HepG2 (cell line): Measurements from ENCODE around the gene PIGZ.

Source experiments
- ASH2L ChIP-seq: fragments of 300-600, 200-600 bp; sonication (generic); IDR thresholded peaks from 2 replicates; pipeline ENCODE4 v1.7.0; 2017; ENCODE audit warnings: low read depth, mild to moderate bottlenecking, moderate library complexity, mixed read lengths, low read length; ENCODE audit not compliant: insufficient read length
- ATF1 ChIP-seq: IDR thresholded peaks from 2 replicates; pipeline ENCODE4 v1.6.1; 2016; ENCODE audit warnings: mild to moderate bottlenecking, control low read depth
- CREBL2 ChIP-seq: sonication (generic); formaldehyde crosslinking; IDR thresholded peaks from 2 replicates; pipeline ENCODE4 v1.8.1; 2023; ENCODE audit warnings: missing genetic modification reagents, mild to moderate bottlenecking, borderline replicate concordance
- CTCF ChIP-seq: sonication (generic); formaldehyde crosslinking; IDR thresholded peaks from 2 replicates; pipeline ENCODE4 v1.5.0; 2020; ENCODE audit warnings: mild to moderate bottlenecking, missing genetic modification reagents, moderate library complexity
- NBN ChIP-seq: fragments of 450-650 bp; conservative IDR thresholded peaks from 2 replicates; pipeline ENCODE4 v1.6.1; 2017
- POLR2A ChIP-seq, 2 experiments: IDR thresholded peaks; 2 replicates each; pipeline ENCODE4 v1.6.1; 2011; ENCODE audit warnings: low read depth in 2 of 2, low read length in 2 of 2, mild to moderate bottlenecking in 1 of 2, moderate library complexity in 1 of 2; ENCODE audit not compliant: insufficient read depth in 1 of 2
- SKIL ChIP-seq: sonication (generic); formaldehyde crosslinking; IDR thresholded peaks from 2 replicates; pipeline ENCODE4 v1.8.0; 2022; ENCODE audit warnings: missing genetic modification reagents, mild to moderate bottlenecking, moderate library complexity, borderline replicate concordance
- TEAD3 ChIP-seq: optimal IDR thresholded peaks from 2 replicates; pipeline ENCODE3; 2016; ENCODE audit warnings: borderline replicate concordance
- ZNF292 ChIP-seq: sonication (generic); formaldehyde crosslinking; IDR thresholded peaks from 2 replicates; pipeline ENCODE4 v1.8.1; 2022; ENCODE audit warnings: mild to moderate bottlenecking, low read depth, missing genetic modification reagents, borderline replicate concordance
- ZNF510 ChIP-seq: sonication (generic); formaldehyde crosslinking; IDR thresholded peaks from 2 replicates; pipeline ENCODE4 v1.4.0; 2020; ENCODE audit warnings: low read depth, mild to moderate bottlenecking, missing genetic modification reagents
- ZNF550 ChIP-seq: sonication (generic); formaldehyde crosslinking; IDR thresholded peaks from 2 replicates; pipeline ENCODE4 v1.4.0; 2020; ENCODE audit warnings: mild to moderate bottlenecking, missing genetic modification reagents, borderline replicate concordance
- TF ChIP-seq, protein P1 (sequence below): conservative IDR thresholded peaks from 2 replicates; pipeline ENCODE4 v1.6.1; 2018; ENCODE audit warnings: missing genetic modification reagents

DNA sequence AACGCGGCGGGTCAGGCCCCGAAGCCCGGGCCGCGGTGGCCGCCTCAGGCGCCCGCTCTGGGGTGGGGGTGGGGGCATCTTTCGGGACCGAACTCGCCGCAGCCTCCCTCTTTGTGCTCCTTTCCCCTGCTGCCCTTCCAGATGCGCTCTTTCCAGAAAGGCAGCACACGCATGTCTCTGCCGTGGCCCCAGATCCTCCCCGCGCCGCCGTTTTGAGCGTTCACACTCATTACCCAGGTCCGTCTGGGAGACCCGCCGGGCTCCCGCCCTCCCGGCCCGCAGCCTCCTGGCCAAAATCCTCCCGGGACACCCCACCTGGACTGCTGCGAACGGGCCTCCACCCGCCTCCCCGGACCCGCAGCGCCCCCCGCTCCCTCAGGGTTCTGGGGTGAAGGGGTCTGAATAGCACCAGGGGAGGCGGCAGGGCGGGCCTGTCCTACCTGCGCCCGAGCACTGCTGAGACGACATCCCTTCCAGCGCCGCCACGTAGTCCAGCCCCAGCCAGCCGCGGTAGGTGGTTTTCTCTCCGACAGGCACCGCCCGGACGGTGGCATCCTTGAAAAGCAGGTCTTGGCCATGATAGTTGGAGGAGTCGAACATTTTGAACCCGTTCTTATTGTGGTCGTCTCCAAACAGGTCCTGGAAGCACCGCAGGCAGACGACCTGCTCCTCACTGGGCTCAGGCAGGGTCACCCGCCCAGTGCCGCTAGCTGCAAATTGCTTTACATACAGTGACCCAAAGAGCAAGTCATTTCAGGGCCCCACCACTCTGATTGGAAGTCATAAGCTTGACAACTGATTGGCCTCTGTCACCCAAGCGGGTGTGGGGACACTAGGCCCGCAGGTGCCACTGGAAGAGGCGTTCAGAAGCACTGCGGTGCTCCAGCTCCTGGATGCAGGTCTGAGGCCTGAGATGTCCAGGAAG is 35.1 kb upstream of the PIGZ start:
- TF ChIP-seq ATF1 (CRISPR knock-in tag) (no peak), TEAD3 (CRISPR knock-in tag) (no peak), CREBL2 (no peak), ZNF292 (CRISPR knock-in tag) (no peak), ZNF550 (CRISPR knock-in tag) (no peak), CTCF (peak; percentile 12; the same call in 1 of the 2 replicates), NBN (no peak), ASH2L (no peak), POLR2A (IDR thresholded peaks at IDR 0.05; ENCODE audit: insufficient read depth in 1 of 2, low read depth in 2 of 2, low read length in 2 of 2) (peak in 1 of 2 experiments; percentile 74; a peak in 3 of 4 replicates), SKIL (CRISPR knock-in tag) (no peak), ZNF510 (CRISPR knock-in tag) (no peak)
- TF ChIP-seq, protein P1, sequence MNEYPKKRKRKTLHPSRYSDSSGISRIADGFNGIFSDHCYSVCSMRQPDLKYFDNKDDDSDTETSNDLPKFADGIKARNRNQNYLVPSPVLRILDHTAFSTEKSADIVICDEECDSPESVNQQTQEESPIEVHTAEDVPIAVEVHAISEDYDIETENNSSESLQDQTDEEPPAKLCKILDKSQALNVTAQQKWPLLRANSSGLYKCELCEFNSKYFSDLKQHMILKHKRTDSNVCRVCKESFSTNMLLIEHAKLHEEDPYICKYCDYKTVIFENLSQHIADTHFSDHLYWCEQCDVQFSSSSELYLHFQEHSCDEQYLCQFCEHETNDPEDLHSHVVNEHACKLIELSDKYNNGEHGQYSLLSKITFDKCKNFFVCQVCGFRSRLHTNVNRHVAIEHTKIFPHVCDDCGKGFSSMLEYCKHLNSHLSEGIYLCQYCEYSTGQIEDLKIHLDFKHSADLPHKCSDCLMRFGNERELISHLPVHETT (CRISPR knock-in tag) = no peak
